ENCODE results near the gene STXBP1.

DNA sequence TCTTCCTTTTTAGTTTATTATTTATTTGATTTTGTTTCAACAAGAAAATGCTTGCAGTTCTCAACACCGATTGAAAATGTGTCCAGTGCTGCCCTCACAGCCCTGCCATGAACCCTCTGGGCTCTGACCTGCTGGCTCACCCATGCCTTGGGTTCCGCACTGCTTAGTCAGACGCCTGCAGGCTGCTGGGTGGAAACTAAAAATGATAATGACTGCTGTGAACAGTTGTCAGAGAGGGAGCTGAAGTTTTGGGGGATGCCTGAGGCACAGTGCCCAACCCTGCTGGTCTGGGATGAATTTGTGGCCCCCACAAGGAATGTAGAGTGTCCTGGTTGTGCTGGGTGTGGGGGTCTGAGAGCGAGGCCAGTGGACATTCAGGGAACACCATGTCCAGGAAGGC is 72.5 kb downstream of the STXBP1 start:
- TF ChIP-seq ZBTB8A (tag by site-specific recombination; IDR thresholded peaks at IDR 0.05) (no peak), ZNF146 (tag by site-specific recombination; IDR thresholded peaks at IDR 0.05) (no peak), SETDB1 (IDR thresholded peaks at IDR 0.05; ENCODE audit: insufficient read length, low read length) (no peak), ZIC2 (tag by site-specific recombination; IDR thresholded peaks at IDR 0.05) (no peak)
- TF ChIP-seq, protein P1, sequence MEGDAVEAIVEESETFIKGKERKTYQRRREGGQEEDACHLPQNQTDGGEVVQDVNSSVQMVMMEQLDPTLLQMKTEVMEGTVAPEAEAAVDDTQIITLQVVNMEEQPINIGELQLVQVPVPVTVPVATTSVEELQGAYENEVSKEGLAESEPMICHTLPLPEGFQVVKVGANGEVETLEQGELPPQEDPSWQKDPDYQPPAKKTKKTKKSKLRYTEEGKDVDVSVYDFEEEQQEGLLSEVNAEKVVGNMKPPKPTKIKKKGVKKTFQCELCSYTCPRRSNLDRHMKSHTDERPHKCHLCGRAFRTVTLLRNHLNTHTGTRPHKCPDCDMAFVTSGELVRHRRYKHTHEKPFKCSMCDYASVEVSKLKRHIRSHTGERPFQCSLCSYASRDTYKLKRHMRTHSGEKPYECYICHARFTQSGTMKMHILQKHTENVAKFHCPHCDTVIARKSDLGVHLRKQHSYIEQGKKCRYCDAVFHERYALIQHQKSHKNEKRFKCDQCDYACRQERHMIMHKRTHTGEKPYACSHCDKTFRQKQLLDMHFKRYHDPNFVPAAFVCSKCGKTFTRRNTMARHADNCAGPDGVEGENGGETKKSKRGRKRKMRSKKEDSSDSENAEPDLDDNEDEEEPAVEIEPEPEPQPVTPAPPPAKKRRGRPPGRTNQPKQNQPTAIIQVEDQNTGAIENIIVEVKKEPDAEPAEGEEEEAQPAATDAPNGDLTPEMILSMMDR (tag by site-specific recombination; IDR thresholded peaks at IDR 0.05): no peak

Data from HEK293 (cell line).